GM12878 (cell line): ENCODE data around the gene JAGN1. TPM values are rescaled to one million over a fixed set of nuclear protein-coding genes. Genes with fewer than 3 reads are reported as not detected.

Source experiments
- ATAC-seq: fragments of 200-7000 bp; cut with Tn5 transposase; 3 replicates; pipeline ENCODE4 v1.9.1; 2020; ENCODE audit warnings: mild to moderate bottlenecking, moderate library complexity
- BruUV-seq: library from RNA; stranded (reverse); fragments of 400-500 nt; replicated peaks from 2 replicates; lab custom pipeline; 2021; lab: Mats Ljungman, UMichigan
- CTCF ChIA-PET: fragments of 300-600 bp; sonication (Branson Sonifier 250); formaldehyde crosslinking; extraction: SDS; loops from one replicate; lab custom pipeline; 2021; ENCODE audit warnings: inconsistent platforms; lab: Yijun Ruan, JAX
- POLR2A ChIA-PET: fragments of 350-600 bp; formaldehyde crosslinking; extraction: SDS; loops from one replicate; lab custom pipeline; 2021; ENCODE audit warnings: inconsistent platforms; lab: Charles Lee
- RAD21 ChIA-PET: fragments of 300-600 bp; sonication (Branson Sonifier 250); formaldehyde crosslinking; loops from one replicate; lab custom pipeline; 2023; ENCODE audit warnings: antibody characterized with exemption; ENCODE audit not compliant: unreplicated experiment; lab: Charles Lee
- SMC1A ChIA-PET: fragments of 300-600 bp; sonication (Branson Sonifier 250); formaldehyde crosslinking; loops from one replicate; lab custom pipeline; 2023; ENCODE audit not compliant: unreplicated experiment, uncharacterized antibody; lab: Charles Lee
- DNase-seq: peaks from one replicate; pipeline ENCODE4 v3.0.0-alpha.2; 2011; ENCODE audit warnings: low read depth, low spot score
- FAIRE-seq: peaks from 3 replicates; lab custom pipeline; 2011; peaks lifted over from hg19 to GRCh38; lab: Jason Lieb, UNC
- H2AFZ ChIP-seq: 2 replicates; pipeline ENCODE4 v1.6.0; 2011; ENCODE audit warnings: low read depth, low read length, control low read depth; ENCODE audit not compliant: control insufficient read depth
- H3K27ac ChIP-seq: 2 replicates; pipeline ENCODE4 v1.5.1; 2011; ENCODE audit warnings: control low read depth; ENCODE audit not compliant: control insufficient read depth, insufficient read depth
- H3K27me3 ChIP-seq, 2 experiments: replicated peaks in 1 of 2; 2 replicates each; pipeline versions ENCODE4 v1.6.0 to v1.6.1; 2011; ENCODE audit warnings: low read length in 1 of 2; ENCODE audit not compliant: control insufficient read depth in 2 of 2, insufficient read depth in 2 of 2
- H3K36me3 ChIP-seq, 2 experiments: 2 replicates each; pipeline ENCODE4 v1.5.1; 2011; ENCODE audit warnings: low read length in 1 of 2; ENCODE audit not compliant: control insufficient read depth in 2 of 2, insufficient read depth in 2 of 2
- H3K4me1 ChIP-seq: 2 replicates; pipeline ENCODE4 v1.6.1; 2011; ENCODE audit warnings: mild to moderate bottlenecking, low read length, moderate library complexity, mixed read lengths; ENCODE audit not compliant: control insufficient read depth, insufficient read depth
- H3K4me2 ChIP-seq: 2 replicates; pipeline ENCODE4 v1.6.0; 2011; ENCODE audit warnings: control low read depth; ENCODE audit not compliant: control insufficient read depth, insufficient read depth
- H3K4me3 ChIP-seq: fragments of 200-600 bp; sonication (generic); 2 replicates; pipeline ENCODE4 v1.5.1; 2016
- H3K79me2 ChIP-seq: 2 replicates; pipeline ENCODE4 v1.6.0; 2011; ENCODE audit warnings: low read length; ENCODE audit not compliant: control insufficient read depth, insufficient read depth
- H3K9ac ChIP-seq: 2 replicates; pipeline ENCODE4 v1.8.0; 2011; ENCODE audit warnings: low read length, control low read depth, mixed read lengths; ENCODE audit not compliant: control insufficient read depth, insufficient read depth
- H3K9me3 ChIP-seq: replicated peaks from 3 replicates; pipeline ENCODE4 v1.5.1; 2011; ENCODE audit warnings: mild to moderate bottlenecking, low read length; ENCODE audit not compliant: control insufficient read depth, insufficient read depth
- H4K20me1 ChIP-seq: 2 replicates; pipeline ENCODE4 v1.6.0; 2011; ENCODE audit not compliant: control insufficient read depth, insufficient read depth
- GABPA ChIP-seq: IDR thresholded peaks from 2 replicates; pipeline ENCODE4 v1.6.1; 2014; ENCODE audit warnings: antibody characterized with exemption, low read depth, mild to moderate bottlenecking, inconsistent platforms
- SIX5 ChIP-seq: IDR thresholded peaks from 2 replicates; pipeline ENCODE4 v1.6.1; 2011; ENCODE audit warnings: mild to moderate bottlenecking, low read depth, low read length, moderate library complexity; ENCODE audit not compliant: severe bottlenecking
- WGBS: methylation state at CpG from one replicate; pipeline ENCODE4 v1.1.6; 2016; ENCODE audit warnings: low lambda C conversion rate; ENCODE audit not compliant: insufficient replicate concordance, insufficient coverage; ENCODE audit errors: missing lambda C conversion rate; 5-methylcytosine and 5-hydroxymethylcytosine counted together
- in situ Hi-C: fragments of 300-500 bp; cut with MboI; formaldehyde crosslinking; loops from 9 replicates; pipeline ENCODE4 v1.14.3; 2018; ENCODE audit warnings: mixed read lengths
- intact Hi-C: fragments of 100-400 bp; cut with micrococcal nuclease; formaldehyde crosslinking; loops from one replicate; pipeline ENCODE4 v1.14.2; 2022; ENCODE audit not compliant: unreplicated experiment
- polyA plus RNA-seq, 11 experiments: library from polyadenylated mRNA; depleted of rRNA in 4 of 11; unstranded in 6 of 11; stranded (reverse) in 5 of 11; fragments of >200 nt; fragmentation: Nextera tagmentation in 4 of 11; fragmentation: Illumina TruSeq in 1 of 11; extraction: Ambion mirVana in 4 of 11; extraction: Trizol in 1 of 11; gene quantifications; 1 replicate in 1 of 11; 2 replicates in 10 of 11; pipeline versions ENCODE4 v1.2.1 to v1.2.3, GENCODE V29; 2011 to 2016; ENCODE audit warnings: inconsistent platforms in 2 of 11, missing spikeins in 2 of 11, low read depth in 1 of 11
- total RNA-seq, 4 experiments: library from RNA; depleted of rRNA in 3 of 4; stranded (reverse); fragments of >200 nt in 3 of 4; fragmentation: Illumina TruSeq in 1 of 4; extraction: Trizol in 1 of 4; gene quantifications; 2 replicates each; pipeline versions ENCODE4 v1.2.1 to v1.2.3, GENCODE V29; 2013 to 2021
- TF ChIP-seq, protein P1 (sequence below): fragments of 450-650 bp; IDR thresholded peaks from 2 replicates; pipeline ENCODE4 v1.6.1; 2017; ENCODE audit warnings: antibody characterized with exemption, mild to moderate bottlenecking, moderate library complexity
- TF ChIP-seq, protein P2 (sequence below): fragments of 450-650 bp; IDR thresholded peaks from 2 replicates; pipeline ENCODE4 v1.6.1; 2016; ENCODE audit warnings: mild to moderate bottlenecking

JAGN1 gene
- total and polyA plus RNA-seq, 10 of the 15 experiments (the other 5 are each of a cell fraction or from before 2014, with no cell fraction given), result 23.3 to 56.0 (median 35.4) TPM

DNA sequence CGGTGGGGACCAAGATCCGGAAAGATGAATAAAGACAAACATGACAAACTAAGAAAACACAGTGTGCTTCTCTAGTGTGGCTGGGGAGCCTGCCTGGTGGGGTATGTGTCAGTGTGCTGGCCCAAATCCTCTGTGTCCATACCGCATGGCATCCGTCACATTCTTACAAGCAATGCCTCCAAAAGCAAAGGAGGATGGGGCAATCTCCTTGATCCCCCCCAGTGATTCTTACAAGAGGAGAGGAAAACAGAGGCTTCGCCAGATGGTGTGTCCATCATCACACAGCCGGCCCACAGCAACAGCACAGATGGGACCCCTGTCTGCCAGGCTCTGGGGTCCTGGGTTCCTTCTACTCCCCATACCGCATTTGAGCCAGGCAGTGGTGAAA is 25.9 kb downstream of the JAGN1 start:
- H3K4me2 ChIP-seq, result peak overlapping the region; percentile 21
- no peak overlapping the region for H3K27ac ChIP-seq
- H3K4me3 ChIP-seq, result no peak overlapping the region
- no peaks in the 10 kb centered on the region for H4K20me1 ChIP-seq
- no peak for DNase-seq
- in situ Hi-C loops (no loop called here), intact Hi-C loops (no loop called here)
- no peaks in the 10 kb centered on the region for H3K79me2 ChIP-seq
- ATAC-seq, result no peak
- H2AFZ ChIP-seq, result no peak overlapping the region; the same call in 1 of the 2 replicates
- FAIRE-seq, result no peak
- H3K9ac ChIP-seq, result no peak overlapping the region
- no peak for TF ChIP-seq SIX5
- no peak for TF ChIP-seq GABPA
- TF ChIP-seq, protein P1, sequence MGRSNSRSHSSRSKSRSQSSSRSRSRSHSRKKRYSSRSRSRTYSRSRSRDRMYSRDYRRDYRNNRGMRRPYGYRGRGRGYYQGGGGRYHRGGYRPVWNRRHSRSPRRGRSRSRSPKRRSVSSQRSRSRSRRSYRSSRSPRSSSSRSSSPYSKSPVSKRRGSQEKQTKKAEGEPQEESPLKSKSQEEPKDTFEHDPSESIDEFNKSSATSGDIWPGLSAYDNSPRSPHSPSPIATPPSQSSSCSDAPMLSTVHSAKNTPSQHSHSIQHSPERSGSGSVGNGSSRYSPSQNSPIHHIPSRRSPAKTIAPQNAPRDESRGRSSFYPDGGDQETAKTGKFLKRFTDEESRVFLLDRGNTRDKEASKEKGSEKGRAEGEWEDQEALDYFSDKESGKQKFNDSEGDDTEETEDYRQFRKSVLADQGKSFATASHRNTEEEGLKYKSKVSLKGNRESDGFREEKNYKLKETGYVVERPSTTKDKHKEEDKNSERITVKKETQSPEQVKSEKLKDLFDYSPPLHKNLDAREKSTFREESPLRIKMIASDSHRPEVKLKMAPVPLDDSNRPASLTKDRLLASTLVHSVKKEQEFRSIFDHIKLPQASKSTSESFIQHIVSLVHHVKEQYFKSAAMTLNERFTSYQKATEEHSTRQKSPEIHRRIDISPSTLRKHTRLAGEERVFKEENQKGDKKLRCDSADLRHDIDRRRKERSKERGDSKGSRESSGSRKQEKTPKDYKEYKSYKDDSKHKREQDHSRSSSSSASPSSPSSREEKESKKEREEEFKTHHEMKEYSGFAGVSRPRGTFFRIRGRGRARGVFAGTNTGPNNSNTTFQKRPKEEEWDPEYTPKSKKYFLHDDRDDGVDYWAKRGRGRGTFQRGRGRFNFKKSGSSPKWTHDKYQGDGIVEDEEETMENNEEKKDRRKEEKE, result no peak
- TF ChIP-seq, protein P2, sequence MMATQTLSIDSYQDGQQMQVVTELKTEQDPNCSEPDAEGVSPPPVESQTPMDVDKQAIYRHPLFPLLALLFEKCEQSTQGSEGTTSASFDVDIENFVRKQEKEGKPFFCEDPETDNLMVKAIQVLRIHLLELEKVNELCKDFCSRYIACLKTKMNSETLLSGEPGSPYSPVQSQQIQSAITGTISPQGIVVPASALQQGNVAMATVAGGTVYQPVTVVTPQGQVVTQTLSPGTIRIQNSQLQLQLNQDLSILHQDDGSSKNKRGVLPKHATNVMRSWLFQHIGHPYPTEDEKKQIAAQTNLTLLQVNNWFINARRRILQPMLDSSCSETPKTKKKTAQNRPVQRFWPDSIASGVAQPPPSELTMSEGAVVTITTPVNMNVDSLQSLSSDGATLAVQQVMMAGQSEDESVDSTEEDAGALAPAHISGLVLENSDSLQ, result no peak
- no peaks in the 10 kb centered on the region for H3K36me3 ChIP-seq
- RAD21 ChIA-PET, result interaction anchor here (1.2 kb wide), 1 partner anchor 17 kb away, joined by 5 read pairs; the partner anchor contains the start of gene CRELD1
- POLR2A ChIA-PET, result interaction anchor here (1.1 kb wide), 1 partner anchor 19 kb away, joined by 3 read pairs; no protein-coding TSS in a partner anchor
- H3K4me1 ChIP-seq, result peaks cover 10% of the 10 kb centered on the region
- no TSS peak for BruUV-seq
- 81% methylated on average over 7 of the region's 7 CpGs for WGBS
- H3K9me3 ChIP-seq, result no peaks in the 10 kb centered on the region
- CTCF ChIA-PET, result interaction anchor here (1.0 to 4.4 kb wide), 2 partner anchors 17 to 27 kb away, joined by 3 to 31 read pairs; partner anchors contain the start of gene CRELD1
- peaks cover 0 to 2% of the 10 kb centered on the region in 2 experiments; a peak in 1 of 4 replicates for H3K27me3 ChIP-seq
- SMC1A ChIA-PET, result interaction anchor here (0.5 kb wide), 1 partner anchor 16 kb away, joined by 3 read pairs; no protein-coding TSS in a partner anchor
